NCI-H1417 treated with DMSO at 0.1 percent for 48 hours (cell line): Measurements from ENCODE around the gene LYL1.

Source experiments
- DNase-seq: peaks from one replicate; lab custom pipeline; 2025; lab: John Stamatoyannopoulos, UW

The LYL1 gene

DNA sequence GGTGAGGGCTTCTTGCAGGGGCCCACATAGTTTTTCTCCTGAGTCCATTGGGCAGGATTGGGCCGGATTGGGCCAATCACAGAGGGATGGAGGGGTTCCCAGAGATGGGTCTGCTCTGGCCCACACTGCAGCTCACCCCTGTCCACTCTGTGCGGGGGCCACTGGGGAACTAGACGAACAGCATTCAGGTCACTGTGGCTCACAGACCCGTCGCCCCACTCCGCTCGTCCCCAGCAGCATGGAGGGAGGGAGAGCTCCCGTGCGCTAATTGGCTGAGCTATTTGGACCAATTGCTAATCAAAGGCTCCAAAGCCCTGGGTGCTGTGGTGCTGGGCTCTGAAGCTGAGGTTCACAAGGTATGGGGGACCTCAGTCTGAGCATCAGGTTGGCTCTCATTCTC is 26.7 kb upstream of the LYL1 start:
- no peak for DNase-seq

GRCh38 chr19:13128583-13128982 is 25.9 kb upstream of the LYL1 start:
- no peak for DNase-seq

- DNase-seq: no peak
Observed at GRCh38 chr19:13127811-13128575, 25.3 kb upstream of the LYL1 start.

GRCh38 chr19:13127051-13127450 is 24.4 kb upstream of the LYL1 start:
- no peak for DNase-seq

- no peak for DNase-seq
Observed at GRCh38 chr19:13122980-13123957, 20.6 kb upstream of the LYL1 start.

DNA sequence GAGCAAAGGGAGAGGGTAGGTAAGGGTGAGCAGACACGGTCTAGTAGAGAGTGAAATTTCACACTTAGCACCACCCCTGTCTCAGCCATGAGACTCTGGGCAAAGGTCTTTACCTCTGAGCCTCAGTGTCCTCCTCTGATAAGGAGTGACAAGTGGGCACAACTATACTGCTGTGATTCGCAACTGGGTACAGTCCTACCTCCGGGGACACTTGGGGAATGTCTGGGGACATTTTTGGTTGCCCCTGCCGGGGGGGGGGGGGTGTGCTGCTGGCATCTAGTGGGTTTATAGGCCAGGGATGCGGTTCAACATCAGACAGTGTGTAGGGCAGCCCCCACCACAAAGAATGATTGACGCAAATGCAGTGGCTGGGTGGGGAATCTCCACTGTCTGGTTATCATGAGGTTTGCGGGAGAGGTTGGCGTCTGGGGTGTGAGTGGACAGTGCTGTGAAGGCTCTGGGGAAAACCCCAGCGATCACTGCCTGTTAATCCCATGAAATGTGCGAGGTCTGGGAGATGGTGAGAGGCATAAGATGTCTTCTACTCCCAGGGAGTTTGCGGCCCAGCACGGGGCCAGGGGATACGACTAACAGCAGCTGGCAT is 19.7 kb upstream of the LYL1 start:
- DNase-seq: no peak

- no peak for DNase-seq
Observed at GRCh38 chr19:13121551-13122274, 19.1 kb upstream of the LYL1 start.

- DNase-seq: no peak
Observed at GRCh38 chr19:13120817-13121216, 18.2 kb upstream of the LYL1 start.

- DNase-seq: no peak
Observed at GRCh38 chr19:13120031-13120430, 17.4 kb upstream of the LYL1 start.

DNA sequence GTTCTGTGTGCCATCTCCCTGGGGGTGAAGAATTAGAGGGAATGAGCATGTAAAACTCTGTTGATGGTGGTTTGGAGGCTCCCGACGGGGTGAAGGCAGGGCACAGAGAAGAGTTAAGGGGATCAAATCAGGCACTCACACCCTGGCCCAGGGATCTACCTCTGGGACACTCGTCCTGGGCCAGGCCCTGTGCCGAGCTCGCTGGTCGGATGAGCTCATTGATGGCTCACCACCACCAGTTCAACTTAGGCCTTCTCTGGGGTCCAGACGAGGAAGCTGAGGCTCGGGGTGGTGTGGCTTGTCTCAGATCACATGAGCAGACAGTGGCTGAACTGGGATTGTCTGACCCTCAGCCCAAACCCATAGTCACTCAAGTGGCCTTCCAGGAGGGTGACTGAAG is 17.0 kb upstream of the LYL1 start:
- no peak for DNase-seq

DNA sequence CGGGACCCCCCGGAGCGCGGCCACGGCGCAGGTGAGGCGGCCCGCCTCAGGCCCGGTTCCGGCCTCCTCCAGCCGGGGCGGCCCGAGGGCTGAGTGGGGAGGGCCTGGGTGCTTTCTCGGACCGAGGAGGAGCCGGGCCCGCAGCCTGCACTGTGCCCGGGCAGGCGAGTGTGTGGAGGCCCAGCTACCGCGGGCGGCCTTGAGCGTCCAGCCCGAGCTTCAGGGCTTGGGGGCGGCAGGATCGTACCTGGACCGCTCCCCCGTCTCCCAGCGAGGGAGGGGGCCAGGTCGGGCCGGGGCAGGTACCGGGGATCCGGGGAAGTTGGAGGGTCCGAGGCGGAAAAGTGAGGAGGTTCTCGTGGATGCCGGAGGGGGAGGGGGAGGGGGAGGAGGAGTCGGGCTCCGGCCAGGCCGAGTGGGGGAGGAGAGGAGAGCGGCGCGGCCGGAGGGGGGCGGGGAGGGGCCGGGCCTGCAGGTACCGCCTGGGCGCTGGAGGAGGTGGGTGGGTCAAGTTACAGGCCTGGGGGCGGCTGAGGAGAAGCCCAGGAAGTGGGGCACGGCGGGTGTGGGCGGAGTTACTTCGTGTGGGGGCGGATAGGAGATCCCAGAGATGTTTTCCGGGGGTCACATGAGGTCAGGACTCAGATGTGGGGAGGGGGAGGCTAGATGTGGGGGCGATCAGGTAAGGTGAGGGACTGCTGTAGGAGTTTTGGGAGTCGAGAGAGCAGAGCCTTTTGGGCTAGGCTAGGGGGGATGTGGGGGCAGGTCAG is 16.0 kb upstream of the LYL1 start:
- no peak for DNase-seq

DNA sequence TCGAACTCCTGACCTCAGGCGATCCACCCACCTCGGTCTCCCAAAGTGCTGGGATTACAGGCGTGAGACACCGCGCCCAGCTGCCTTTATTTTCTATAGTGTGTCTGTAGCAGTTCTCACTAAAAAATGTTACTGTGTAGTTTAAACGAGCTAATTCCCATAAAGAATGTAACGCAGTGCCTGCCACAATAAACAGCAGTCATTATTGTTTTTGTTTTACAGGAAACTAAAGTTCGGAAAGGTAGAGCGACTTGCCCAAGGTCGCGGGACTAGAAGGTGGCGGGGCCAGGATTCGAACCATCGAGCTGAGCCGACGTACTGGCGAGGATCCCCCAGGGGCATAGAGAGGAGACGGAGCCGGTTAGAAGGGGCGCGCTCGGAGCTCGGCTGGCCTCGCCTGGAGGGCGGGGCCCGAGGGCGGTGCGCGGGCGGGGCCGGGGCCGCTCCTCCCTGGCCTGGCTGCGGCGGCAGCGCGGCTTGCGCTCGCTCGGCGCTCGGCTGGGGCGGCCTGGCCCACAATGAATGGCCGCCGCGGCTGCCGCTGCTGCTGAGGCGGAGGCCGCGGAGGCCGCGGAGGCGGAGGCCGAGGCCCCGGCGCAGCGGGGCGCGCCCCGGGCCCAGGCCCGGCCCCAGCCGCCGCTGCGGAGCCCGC is 15.2 kb upstream of the LYL1 start, which contains the start of gene NACC1:
NACC1 (plus strand) TSS at position 493 of the 652 bp plus-strand sequence. CDS start 16,944 bp downstream, outside the sequence.
- peak; percentile 67 for DNase-seq

DNA sequence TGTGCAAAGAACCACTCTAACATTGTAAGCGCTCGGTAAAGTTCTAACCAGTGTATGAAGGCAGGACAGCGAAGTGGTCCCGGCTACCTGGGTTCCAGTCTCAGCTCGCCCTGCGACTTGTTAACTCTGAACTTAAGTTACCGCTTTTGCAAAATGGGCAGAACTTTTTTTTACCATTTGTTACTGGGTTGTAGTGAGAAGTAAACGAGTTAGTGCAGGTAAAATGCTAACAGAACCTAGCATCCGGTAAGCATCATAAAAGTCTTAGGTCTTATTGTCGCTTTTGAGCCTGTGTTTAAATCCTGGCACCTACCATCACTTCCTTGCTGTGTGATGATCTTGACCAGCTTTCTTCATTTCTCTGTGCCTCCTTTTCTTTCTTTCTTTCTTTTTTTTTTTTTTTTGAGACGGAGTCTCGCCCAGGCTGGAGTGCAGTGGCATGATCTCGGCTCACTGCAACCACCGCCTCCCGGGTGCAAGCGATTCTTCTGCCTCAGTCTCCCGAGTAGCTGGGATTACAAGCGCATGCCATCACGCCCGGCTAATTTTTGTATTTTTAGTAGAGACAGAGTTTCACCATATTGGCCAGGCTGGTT is 14.6 kb upstream of the LYL1 start:
- no peak for DNase-seq

GRCh38 chr19:13116282-13117175 is 13.9 kb upstream of the LYL1 start, which contains the start of gene TRMT1:
TSS of gene TRMT1 (minus strand) at chr19:13116740. CDS start at chr19:13116399, 341 bp downstream.
- peak; percentile 73 for DNase-seq

DNA sequence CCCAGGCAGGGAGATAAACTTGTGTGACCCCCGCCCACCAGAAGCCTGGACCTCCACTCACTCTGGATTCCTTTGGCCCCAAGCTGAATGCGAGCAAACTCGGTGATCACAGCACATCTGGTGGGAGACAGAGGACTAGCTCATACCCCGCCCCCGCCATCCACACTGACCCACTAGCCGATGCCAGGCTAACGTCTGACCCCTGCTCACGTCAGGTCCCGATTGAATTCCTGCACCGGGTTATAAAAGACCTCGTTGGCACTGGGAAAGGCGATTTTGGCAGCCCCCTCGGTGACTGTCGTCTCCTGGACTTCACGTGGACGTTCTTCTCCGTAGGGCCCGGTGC is 13.3 kb upstream of the LYL1 start:
- DNase-seq: no peak

DNA sequence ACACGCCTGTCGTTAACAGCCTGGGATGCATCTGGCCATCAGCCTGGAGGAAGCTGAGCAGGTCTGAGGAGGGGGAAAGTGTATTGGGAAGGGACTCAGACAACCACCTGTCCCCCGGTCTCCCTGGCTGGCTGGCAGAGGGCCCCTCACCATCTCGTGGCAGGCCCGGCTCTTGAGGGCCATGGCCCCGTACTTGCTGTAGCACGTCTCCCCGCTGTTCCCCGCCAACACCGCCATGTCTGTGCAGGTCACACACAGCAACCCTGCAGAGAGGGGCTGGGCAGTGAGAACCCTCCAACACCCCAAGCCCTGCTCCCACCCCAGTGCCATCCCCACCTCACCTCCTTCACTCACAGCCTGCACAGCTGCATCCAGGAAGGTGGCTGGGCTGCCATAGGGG is 9.9 kb upstream of the LYL1 start:
- DNase-seq: no peak

DNA sequence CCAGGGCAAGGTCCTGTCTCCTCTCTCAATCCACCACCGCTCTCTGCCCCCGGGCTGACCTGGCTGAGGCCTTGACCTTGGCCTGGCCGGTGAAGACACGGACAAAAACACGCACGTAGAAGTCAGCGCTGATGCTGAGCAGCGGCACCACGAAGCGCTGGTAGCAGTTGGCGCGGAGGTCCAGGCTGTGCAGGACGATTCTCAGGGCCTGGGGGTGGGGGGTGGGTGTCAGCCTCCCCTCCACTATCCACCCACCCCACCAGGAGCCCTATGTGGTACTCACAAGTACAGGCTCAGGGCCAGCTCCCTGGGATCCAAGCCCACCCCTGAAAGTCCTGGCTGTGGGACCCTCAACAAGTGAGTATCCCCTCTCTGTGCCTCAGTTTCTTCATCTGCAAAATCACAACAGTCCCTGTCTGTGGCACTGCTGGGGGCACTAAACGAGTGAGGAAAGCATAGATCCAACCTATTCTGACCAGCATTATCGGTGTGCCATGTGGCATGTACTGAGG is 7.5 kb upstream of the LYL1 start:
- DNase-seq: no peak

DNA sequence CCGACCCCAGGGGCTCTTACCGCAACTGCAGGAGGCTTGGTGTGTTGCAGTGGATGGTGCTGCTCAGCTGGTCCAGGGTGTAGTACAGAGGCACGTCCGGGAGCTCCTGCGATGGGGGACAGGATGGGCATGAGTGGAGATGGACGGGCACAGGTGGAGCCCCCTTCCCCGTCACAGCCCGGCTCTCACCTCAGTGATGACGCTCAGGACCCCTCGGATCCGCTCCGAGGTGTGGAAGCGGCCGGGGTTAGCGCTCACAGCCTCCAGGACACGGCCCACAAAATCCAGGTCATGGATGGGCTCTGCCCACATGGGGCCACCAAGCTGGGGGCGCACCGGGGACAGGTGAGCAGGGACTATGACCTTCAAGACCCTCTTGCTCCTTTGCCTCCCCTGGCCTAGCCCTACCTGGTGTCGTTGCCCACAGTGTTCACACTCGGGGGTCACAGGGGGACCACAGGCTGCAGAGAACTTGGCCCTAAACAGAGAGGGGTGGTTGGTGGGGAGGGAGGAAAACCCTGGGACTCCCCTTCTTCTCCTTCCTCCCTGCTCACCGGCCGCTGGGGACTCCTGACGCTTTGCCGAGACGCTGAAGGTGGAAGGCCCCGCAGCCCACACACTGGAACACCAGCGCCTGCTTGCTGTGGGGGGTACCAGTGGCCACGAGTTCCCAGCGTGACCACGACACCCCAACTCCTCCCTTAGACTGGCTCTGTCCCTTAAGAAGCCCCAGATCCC is 6.9 kb upstream of the LYL1 start:
- no peak for DNase-seq
